ENCODE data around the gene ARHGAP20.
"Not testable (repeated sequence)": the region's sequence is repeated elsewhere in the genome, so short reads cannot be mapped to it uniquely, and the experiment has no call there.

Gene ARHGAP20

DNA sequence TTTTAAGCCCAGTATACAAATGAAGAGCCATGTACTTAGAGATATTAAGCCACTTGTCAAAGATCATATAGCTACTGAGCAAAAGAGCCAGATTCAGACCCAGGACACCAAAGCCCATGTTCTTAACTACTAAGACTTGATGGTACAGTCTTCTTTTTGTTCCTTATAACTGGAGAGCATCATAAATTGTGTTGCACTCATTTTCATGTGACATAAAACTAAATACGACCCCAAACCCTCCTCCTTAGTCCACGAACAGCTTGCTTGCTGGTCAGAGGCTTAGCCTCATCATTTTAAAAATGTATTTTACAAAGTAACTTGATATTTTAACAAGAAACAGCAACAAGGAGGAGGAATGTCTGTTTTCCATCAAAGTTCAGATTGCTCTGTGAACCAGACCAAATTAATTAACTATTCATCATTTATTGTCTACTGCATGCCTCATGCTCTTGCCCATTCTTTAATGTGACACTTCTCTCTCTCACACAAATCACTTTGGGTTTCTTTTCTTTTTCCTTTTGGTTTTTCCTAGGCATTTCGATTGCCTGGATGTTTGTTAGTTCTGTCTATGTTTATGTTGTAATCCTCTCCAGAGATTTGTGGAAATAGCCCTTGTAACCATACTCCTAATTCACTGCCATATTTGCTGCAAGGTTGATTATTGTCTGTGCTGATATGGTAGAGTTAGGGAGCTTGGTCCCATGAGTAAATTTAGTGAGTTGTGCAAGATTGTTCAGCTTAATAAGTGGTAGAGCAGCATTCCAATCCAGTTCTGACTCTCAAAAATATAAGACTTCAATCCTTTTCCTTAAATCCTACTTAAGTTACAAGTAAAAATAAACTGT is 8.4 kb upstream of the ARHGAP20 start:
- DNase-seq (ENCODE audit: low read depth in 3 of 3) = no peak

DNA sequence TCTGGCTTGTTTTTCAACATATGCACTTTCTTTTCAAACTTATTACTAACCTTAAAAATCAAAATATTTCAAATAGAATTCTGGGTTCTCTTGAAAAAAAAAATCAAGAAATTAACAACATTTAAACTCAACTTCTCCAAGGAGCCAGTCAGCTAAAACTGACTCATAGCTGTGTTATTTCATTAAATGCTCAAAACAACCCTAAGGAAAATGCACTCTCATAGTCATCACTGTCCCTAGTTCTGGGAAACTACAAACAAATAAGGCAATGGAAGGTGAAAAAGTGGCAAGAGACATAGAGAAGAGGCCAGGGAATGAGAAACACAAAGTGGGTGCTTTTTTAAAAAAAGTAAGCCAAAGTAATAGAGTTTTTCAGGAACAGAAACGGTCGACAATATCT is 4.1 kb upstream of the ARHGAP20 start:
- DNase-seq (ENCODE audit: low read depth in 3 of 3) = no peak

- no peak for DNase-seq (ENCODE audit: low read depth in 3 of 3)
Measured at GRCh38 chr11:110715541-110715940, 3.3 kb upstream of the ARHGAP20 start.

- no peak for DNase-seq (ENCODE audit: low read depth in 3 of 3)
Measured at GRCh38 chr11:110713449-110713776, 1.2 kb upstream of the ARHGAP20 start.

DNA sequence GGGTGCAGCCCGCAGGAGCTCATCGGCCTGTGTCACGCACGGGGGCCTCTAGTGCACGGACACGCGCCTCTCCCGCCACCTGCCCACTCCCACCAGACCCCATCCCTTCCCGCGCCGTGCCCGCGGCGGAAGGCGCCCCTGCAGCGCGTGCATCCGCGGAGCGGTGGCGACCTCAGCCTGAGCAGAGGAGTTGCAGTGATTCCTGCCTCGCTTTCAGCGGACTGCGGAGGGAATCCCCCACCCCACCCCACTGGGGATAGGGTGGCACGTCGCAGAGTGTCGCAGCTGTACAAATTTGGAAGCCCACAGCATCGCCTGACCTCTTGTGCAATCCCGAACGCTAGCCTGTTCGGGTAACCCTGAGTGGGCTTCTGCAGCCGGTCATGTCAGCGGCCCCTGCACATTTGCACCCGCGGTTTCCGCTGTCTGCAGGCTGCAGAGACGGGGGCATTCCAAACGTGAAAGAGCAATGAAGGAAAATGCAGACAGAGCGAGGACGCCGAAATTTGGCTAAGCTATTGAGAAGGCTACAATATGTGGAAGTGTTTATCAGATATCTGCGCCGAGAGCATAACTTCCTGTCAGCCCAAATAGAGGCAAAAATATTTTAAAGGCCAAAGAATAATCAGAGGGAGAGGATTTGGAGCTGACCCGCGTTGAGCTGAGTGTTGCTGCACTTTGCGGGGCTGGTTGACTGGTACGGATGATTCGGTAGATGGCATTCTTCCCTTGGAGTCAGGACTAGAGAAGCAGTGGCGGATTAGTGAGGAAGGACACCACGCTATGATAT is 617 bp upstream of the ARHGAP20 start:
- no peak for DNase-seq (ENCODE audit: low read depth in 3 of 3)

GRCh38 chr11:110711448-110711775 is 825 bp downstream of the ARHGAP20 start:
- DNase-seq (ENCODE audit: low read depth in 3 of 3) = no peak

- peak in 1 of 3 experiments; percentile 2 for DNase-seq (ENCODE audit: low read depth in 3 of 3)
Measured at GRCh38 chr11:110710628-110711381, 1.4 kb downstream of the ARHGAP20 start.

- no peak for DNase-seq (ENCODE audit: low read depth in 3 of 3)
Measured at GRCh38 chr11:110704210-110704864, 7.9 kb downstream of the ARHGAP20 start.

DNA sequence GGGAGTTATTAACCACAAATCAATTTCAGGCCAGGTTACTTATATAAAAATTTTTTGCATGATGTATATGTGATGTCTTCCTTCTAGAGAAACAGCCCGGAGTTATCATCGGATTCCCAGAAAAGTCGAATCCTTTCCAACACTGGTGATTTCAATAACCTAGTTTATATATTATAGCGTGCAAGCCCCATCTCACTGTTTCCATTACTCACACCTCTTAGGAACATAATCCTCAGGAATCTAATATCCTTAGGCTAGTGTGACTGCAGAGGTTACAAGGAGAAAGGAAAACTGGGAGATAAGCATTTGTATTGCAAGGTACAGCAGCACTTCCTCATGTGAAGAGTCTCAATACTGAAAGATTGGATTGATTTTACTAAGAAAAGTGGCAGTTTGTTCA is 20.3 kb downstream of the ARHGAP20 start:
- no peak for DNase-seq (ENCODE audit: low read depth in 3 of 3)

GRCh38 chr11:110689306-110689705 is 22.9 kb downstream of the ARHGAP20 start:
- no peak for DNase-seq (ENCODE audit: low read depth in 3 of 3)

GRCh38 chr11:110679323-110679975 is 32.8 kb downstream of the ARHGAP20 start:
- DNase-seq (ENCODE audit: low read depth in 3 of 3) = no peak

DNA sequence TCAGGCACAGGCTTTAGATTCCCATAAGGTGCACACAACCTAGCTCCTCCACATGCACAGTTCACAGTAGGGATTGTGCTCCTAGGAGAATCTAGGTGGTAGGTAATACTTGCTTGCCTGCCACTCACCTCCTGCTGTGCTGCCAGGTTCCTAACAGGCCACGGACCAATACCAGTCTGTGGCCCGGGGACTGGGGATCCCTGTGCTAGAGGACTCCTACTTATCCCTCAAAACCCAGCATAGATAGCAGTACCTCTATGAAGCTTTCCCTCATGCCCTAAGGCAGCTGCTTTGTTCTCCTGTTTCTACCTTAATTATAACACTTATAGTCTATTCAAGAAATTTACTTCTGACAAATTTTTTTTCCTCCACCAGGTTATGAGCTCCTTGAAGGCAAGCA is 36.7 kb downstream of the ARHGAP20 start:
- DNase-seq (ENCODE audit: low read depth in 3 of 3) = no peak

GRCh38 chr11:110665689-110666465 is 46.4 kb downstream of the ARHGAP20 start:
- no peak for DNase-seq (ENCODE audit: low read depth in 3 of 3)

DNA sequence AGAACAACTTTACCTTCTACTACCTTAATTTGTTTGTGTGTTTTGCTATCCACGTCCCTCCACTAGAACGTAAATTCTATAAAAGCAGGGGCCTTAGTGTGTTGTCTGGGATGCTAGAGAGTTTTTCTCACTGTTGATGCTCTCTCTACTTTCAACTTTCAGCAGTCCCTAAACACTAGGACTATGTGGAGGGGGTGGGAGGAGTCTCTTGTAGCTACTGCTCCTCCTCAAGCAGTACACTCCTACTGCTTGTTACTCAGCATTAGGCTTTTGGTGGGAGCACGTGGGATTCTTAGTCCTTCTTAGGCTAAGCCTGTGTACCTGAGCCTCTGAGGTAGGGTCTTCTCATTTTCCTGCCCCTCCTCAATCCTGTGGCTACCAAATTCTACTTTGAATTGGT is 56.3 kb downstream of the ARHGAP20 start:
- no peak for DNase-seq (ENCODE audit: low read depth in 3 of 3)

GRCh38 chr11:110654456-110654855 is 57.8 kb downstream of the ARHGAP20 start:
- DNase-seq (ENCODE audit: low read depth in 3 of 3) = no peak

- no peak for DNase-seq (ENCODE audit: low read depth in 3 of 3)
Measured at GRCh38 chr11:110645253-110645652, 67.0 kb downstream of the ARHGAP20 start.

DNA sequence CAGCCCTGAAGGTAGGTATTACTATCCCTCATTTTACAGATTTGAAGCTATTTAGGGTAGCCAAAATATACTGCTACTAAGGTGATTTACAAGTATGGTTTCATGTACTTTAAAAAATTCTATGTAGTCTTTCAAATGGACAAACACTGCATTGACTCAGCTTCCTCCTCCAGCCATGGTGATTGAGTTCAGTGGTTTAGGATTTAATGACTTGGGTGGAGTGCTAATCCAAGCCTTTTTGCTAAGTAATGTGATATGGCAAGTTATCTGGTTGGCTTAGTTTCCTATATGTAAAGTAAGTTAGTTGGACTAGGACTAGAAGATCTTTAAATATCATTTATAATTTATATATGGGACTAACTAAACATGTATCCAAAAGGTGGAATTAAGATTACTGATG is 77.9 kb downstream of the ARHGAP20 start:
- no peak for DNase-seq (ENCODE audit: low read depth in 3 of 3)

DNA sequence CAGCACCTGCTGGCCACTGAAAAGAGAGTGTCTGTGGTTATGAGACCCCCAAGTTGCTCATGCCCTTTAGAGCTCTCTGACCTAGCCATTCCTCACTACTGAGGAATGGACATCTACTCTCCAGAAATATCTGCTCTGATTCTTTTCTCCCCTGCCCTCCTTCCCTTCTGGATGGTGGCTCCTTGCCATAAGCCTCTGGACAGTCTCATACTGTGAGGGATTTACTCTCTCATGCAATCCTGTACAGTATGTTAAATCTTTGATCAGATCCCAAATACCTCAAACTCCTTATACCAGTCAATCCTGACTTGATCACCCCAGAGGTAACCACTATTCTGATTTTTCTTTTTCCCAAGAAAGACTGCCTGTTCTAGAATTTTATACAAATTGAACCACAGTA is 80.7 kb downstream of the ARHGAP20 start:
- DNase-seq (ENCODE audit: low read depth in 3 of 3) = no peak

DNA sequence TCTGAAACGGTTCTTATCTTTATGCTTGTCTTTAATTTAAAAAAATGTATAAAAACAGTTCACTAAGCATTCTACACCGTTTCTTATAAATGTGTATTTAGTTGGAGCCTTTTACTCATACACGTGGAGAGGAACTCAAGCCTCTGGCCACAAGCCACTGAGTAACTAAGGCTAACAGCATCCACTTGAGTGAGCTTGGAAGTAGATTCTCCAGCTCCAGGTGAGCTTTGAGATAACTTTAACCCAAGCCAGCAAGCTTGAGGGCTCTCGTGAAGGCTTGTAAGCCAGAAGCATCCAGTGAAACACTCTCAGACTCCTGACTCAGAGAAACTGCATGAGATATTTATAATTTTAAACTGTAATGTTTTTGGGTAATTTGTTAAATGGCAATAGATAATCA is 82.6 kb downstream of the ARHGAP20 start:
- DNase-seq (ENCODE audit: low read depth in 3 of 3) = no peak

GRCh38 chr11:110621826-110622225 is 90.4 kb downstream of the ARHGAP20 start:
- DNase-seq (ENCODE audit: low read depth in 3 of 3) = no peak

GRCh38 chr11:110619366-110619765 is 92.9 kb downstream of the ARHGAP20 start:
- DNase-seq (ENCODE audit: low read depth in 3 of 3) = not testable (repeated sequence)

All from stimulated activated CD4-positive, alpha-beta T cell treated with anti-CD3 and anti-CD28 coated beads, TNF-alpha, amount 100 ng/mL, for 4 hours (primary cell).